ENCODE measurements around the gene FBXL7.

- TF ChIP-seq CTCF (IDR thresholded peaks at IDR 0.05), result no peak
- no peak for TF ChIP-seq POLR2AphosphoS5 (IDR thresholded peaks at IDR 0.05)
- no peak for TF ChIP-seq EP300 (IDR thresholded peaks at IDR 0.05)
- no peak for TF ChIP-seq POLR2A (IDR thresholded peaks at IDR 0.05)
Observed at GRCh38 chr5:15577831-15578230, 77.9 kb downstream of the FBXL7 start.

All from suprapubic skin (tissue), 4 donors.